ENCODE data around the gene OR4K2.

Gene OR4K2

GRCh38 chr14:19917955-19918518 is 43.1 kb downstream of the OR4K2 start:
- no peak for TF ChIP-seq CTCF (IDR thresholded peaks at IDR 0.05; ENCODE audit: insufficient read depth, missing control alignments)
- FAIRE-seq (no peak), DNase-seq (ENCODE audit: insufficient read length, low spot score) (no peak)

GRCh38 chr14:19918553-19919264 is 43.8 kb downstream of the OR4K2 start:
- TF ChIP-seq CTCF (IDR thresholded peaks at IDR 0.05; ENCODE audit: insufficient read depth, missing control alignments) = no peak
- FAIRE-seq (no peak), DNase-seq (ENCODE audit: insufficient read length, low spot score) (no peak)

- FAIRE-seq (no peak), DNase-seq (ENCODE audit: insufficient read length, low spot score) (no peak)
- TF ChIP-seq CTCF (IDR thresholded peaks at IDR 0.05; ENCODE audit: insufficient read depth, missing control alignments) = no peak
These were observed 45.2 kb downstream of the OR4K2 start, which contains the start of gene OR4K5 for GRCh38 chr14:19920021-19920657. Gene OR4K5, plus strand, starts transcription at chr14:19920607. Its CDS starts 0 bp downstream, at chr14:19920607.

GRCh38 chr14:19930617-19931016 is 55.7 kb downstream of the OR4K2 start, which contains the start of gene OR4K1:
Gene OR4K1, plus strand, starts transcription at chr14:19930917. Its CDS starts 4,750 bp downstream, at chr14:19935667.
- DNase-seq (ENCODE audit: insufficient read length, low spot score) (no peak), FAIRE-seq (no peak)
- TF ChIP-seq CTCF (IDR thresholded peaks at IDR 0.05; ENCODE audit: insufficient read depth, missing control alignments) = no peak
